ENCODE results near the gene CRYBB3.

DNA sequence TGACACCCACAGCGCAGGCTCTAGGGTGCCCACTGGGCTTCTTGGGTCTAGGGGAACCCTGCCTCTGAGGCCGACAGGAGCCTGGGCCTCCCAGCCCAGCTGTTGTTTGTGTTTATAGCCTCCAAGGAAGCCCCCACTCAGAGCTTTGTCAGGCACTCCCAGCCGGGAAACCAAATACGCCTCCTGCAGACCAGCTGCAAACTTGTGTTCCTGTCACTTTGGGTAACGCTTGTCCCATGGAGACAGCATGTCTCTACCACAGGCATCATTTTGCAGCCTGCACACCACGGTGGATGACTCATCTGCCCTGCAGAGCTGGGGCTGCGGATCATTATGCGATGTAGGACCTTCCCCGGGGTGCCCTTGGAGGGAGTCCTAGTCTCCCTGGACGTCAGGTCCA, 40.6 kb upstream of the CRYBB3 start:
- TF ChIP-seq, protein P1, sequence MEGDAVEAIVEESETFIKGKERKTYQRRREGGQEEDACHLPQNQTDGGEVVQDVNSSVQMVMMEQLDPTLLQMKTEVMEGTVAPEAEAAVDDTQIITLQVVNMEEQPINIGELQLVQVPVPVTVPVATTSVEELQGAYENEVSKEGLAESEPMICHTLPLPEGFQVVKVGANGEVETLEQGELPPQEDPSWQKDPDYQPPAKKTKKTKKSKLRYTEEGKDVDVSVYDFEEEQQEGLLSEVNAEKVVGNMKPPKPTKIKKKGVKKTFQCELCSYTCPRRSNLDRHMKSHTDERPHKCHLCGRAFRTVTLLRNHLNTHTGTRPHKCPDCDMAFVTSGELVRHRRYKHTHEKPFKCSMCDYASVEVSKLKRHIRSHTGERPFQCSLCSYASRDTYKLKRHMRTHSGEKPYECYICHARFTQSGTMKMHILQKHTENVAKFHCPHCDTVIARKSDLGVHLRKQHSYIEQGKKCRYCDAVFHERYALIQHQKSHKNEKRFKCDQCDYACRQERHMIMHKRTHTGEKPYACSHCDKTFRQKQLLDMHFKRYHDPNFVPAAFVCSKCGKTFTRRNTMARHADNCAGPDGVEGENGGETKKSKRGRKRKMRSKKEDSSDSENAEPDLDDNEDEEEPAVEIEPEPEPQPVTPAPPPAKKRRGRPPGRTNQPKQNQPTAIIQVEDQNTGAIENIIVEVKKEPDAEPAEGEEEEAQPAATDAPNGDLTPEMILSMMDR (IDR thresholded peaks at IDR 0.05; ENCODE audit: insufficient read depth, low read depth, low read length), result no peak
- no peak for TF ChIP-seq EZH2 (IDR thresholded peaks at IDR 0.05; ENCODE audit: insufficient read depth, low read length)

All from astrocyte (in vitro differentiated cells and primary cell).